Measurements from ENCODE around the gene PRKAR2A. TPM values are rescaled to one million over a fixed set of nuclear protein-coding genes. Genes with fewer than 3 reads are reported as not detected.
"Not testable (repeated sequence)": the region's sequence is repeated elsewhere in the genome, so short reads cannot be mapped to it uniquely, and the experiment has no call there.

PRKAR2A gene
- total and polyA plus RNA-seq, 4 donors, result 12.1 to 28.5 (median 13.9) TPM

DNA sequence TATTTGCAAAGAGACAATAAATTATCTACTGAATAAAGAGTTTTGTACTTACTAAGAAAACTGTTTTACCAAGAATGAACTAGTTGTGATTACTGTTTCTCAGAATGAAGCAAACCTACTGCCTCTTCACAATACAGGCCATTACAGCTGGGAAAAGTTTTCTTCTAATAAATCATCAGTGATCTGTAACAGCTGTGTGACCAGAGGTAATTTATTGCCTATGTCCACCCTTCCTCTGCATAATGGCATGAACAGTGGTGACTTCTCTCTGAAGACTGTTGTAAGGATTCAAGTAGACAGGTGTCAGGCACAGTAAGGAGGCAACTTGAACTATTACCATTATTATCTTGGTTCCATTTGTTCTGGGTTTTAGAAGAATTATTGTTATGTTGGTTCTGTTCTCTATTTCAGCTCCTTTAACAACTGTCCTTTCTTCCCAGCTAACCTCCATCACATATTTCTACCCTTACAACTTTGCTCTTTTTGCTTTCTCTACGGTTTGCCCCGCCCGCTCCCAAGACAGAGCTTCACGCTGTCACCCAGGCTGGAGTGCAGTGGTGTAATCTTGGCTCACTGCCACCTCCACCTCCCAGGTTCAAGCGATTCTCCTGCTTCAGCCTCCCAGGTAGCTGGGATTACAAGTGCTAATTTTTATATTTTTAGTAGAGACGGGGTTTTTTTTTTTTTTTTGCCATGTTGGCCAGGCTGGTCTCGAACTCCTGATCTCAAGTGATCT lies 51.5 kb downstream of the PRKAR2A start:
- H3K27me3 ChIP-seq (ENCODE audit: control insufficient read depth in 4 of 4, insufficient read depth in 4 of 4, low read length in 3 of 4), result no peaks in the 10 kb centered on the region
- no peaks in the 10 kb centered on the region for H3K9me3 ChIP-seq (ENCODE audit: control insufficient read depth in 4 of 4, low read length in 3 of 4)
- H3K4me3 ChIP-seq (ENCODE audit: low read depth in 1 of 3, low read length in 3 of 3), result no peak overlapping the region
- WGBS, result 88% methylated on average over 7 of the region's 7 CpGs
- H3K27ac ChIP-seq (ENCODE audit: low read depth in 1 of 2, low read length in 2 of 2), result no peak overlapping the region
- H3K36me3 ChIP-seq (ENCODE audit: control insufficient read depth in 4 of 4, insufficient read depth in 3 of 4, low read depth in 1 of 4, low read length in 3 of 4), result no peaks in the 10 kb centered on the region
- H3K9ac ChIP-seq (ENCODE audit: low read depth in 1 of 2, low read length in 2 of 2), result no peak overlapping the region
- H3K4me1 ChIP-seq (ENCODE audit: control insufficient read depth in 4 of 4, insufficient read depth in 4 of 4, low read length in 3 of 4), result peaks cover 0 to 5% (median 3%) of the 10 kb centered on the region in 4 donors
- no peak for DNase-seq (ENCODE audit: low spot score)
- no peak for TF ChIP-seq YY1 (IDR thresholded peaks at IDR 0.05)
- TF ChIP-seq, protein P1, sequence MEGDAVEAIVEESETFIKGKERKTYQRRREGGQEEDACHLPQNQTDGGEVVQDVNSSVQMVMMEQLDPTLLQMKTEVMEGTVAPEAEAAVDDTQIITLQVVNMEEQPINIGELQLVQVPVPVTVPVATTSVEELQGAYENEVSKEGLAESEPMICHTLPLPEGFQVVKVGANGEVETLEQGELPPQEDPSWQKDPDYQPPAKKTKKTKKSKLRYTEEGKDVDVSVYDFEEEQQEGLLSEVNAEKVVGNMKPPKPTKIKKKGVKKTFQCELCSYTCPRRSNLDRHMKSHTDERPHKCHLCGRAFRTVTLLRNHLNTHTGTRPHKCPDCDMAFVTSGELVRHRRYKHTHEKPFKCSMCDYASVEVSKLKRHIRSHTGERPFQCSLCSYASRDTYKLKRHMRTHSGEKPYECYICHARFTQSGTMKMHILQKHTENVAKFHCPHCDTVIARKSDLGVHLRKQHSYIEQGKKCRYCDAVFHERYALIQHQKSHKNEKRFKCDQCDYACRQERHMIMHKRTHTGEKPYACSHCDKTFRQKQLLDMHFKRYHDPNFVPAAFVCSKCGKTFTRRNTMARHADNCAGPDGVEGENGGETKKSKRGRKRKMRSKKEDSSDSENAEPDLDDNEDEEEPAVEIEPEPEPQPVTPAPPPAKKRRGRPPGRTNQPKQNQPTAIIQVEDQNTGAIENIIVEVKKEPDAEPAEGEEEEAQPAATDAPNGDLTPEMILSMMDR (IDR thresholded peaks at IDR 0.05; ENCODE audit: low read depth, low read length, missing input control), result no peak
- TF ChIP-seq, protein P2, sequence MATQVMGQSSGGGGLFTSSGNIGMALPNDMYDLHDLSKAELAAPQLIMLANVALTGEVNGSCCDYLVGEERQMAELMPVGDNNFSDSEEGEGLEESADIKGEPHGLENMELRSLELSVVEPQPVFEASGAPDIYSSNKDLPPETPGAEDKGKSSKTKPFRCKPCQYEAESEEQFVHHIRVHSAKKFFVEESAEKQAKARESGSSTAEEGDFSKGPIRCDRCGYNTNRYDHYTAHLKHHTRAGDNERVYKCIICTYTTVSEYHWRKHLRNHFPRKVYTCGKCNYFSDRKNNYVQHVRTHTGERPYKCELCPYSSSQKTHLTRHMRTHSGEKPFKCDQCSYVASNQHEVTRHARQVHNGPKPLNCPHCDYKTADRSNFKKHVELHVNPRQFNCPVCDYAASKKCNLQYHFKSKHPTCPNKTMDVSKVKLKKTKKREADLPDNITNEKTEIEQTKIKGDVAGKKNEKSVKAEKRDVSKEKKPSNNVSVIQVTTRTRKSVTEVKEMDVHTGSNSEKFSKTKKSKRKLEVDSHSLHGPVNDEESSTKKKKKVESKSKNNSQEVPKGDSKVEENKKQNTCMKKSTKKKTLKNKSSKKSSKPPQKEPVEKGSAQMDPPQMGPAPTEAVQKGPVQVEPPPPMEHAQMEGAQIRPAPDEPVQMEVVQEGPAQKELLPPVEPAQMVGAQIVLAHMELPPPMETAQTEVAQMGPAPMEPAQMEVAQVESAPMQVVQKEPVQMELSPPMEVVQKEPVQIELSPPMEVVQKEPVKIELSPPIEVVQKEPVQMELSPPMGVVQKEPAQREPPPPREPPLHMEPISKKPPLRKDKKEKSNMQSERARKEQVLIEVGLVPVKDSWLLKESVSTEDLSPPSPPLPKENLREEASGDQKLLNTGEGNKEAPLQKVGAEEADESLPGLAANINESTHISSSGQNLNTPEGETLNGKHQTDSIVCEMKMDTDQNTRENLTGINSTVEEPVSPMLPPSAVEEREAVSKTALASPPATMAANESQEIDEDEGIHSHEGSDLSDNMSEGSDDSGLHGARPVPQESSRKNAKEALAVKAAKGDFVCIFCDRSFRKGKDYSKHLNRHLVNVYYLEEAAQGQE (IDR thresholded peaks at IDR 0.05), result no peak
- TF ChIP-seq TAF1 (conservative IDR thresholded peaks at IDR 0.05), result no peak
- TF ChIP-seq GABPA (IDR thresholded peaks at IDR 0.05 in 1 of 2, conservative IDR thresholded peaks at IDR 0.05 in 1 of 2), result no peak
- TF ChIP-seq NR2F2 (IDR thresholded peaks at IDR 0.05), result no peak

DNA sequence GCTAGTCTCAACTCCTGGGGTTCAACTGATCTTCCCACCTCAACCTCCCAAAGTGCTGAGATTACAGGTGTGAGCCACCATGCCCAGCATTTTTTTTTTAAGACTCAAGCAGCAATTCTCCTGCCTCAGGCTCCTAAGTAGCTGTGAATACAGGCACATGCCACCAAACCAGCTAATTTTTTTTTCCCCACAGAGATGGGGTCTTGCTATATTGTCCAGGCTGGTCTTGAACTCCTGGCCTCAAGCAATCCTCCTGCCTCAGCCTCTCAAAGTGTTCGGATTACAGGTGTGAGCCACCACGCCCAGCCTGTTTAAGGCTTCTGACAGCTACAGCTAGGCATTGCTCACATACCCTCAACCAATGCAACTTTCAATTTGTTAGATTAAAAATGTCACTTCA lies 54.2 kb downstream of the PRKAR2A start:
- not testable (repeated sequence) for H3K36me3 ChIP-seq (ENCODE audit: control insufficient read depth in 4 of 4, insufficient read depth in 3 of 4, low read depth in 1 of 4, low read length in 3 of 4); H3K4me3 ChIP-seq (ENCODE audit: low read depth in 1 of 3, low read length in 3 of 3); H3K27me3 ChIP-seq (ENCODE audit: control insufficient read depth in 4 of 4, insufficient read depth in 4 of 4, low read length in 3 of 4); H3K27ac ChIP-seq (ENCODE audit: low read depth in 1 of 2, low read length in 2 of 2); H3K4me1 ChIP-seq (ENCODE audit: control insufficient read depth in 4 of 4, insufficient read depth in 4 of 4, low read length in 3 of 4); DNase-seq (ENCODE audit: low spot score); H3K9me3 ChIP-seq (ENCODE audit: control insufficient read depth in 4 of 4, low read length in 3 of 4); H3K9ac ChIP-seq (ENCODE audit: low read depth in 1 of 2, low read length in 2 of 2)
- 97% methylated on average over 2 of the region's 2 CpGs for WGBS

DNA sequence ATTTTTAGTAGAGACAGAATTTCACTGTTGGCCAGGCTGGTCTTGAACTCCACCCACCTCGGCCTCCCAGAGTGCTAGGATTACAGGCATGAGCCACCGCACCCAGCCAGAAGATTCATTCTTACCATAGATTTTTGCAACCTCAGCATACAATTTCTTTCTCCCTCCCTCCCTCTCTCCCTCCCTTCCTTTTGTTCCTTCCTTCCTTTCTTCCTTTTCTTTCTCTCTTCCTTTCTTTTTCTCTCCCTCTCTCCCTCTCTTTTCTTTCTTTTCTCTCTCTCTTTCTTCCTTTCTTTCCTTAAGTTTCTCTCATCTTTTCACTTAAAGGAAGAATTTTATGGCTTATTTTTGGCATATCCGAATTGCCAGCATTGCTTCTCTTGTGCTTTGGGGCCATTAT lies 58.0 kb downstream of the PRKAR2A start:
- Histone ChIP-seq H3K9ac (ENCODE audit: low read depth in 1 of 2, low read length in 2 of 2) (no peak overlapping the region), H3K27me3 (ENCODE audit: control insufficient read depth in 4 of 4, insufficient read depth in 4 of 4, low read length in 3 of 4) (no peaks in the 10 kb centered on the region), H3K9me3 (ENCODE audit: control insufficient read depth in 4 of 4, low read length in 3 of 4) (no peaks in the 10 kb centered on the region), H3K4me3 (ENCODE audit: low read depth in 1 of 3, low read length in 3 of 3) (no peak overlapping the region), H3K4me1 (ENCODE audit: control insufficient read depth in 4 of 4, insufficient read depth in 4 of 4, low read length in 3 of 4) (no peaks in the 10 kb centered on the region), H3K27ac (ENCODE audit: low read depth in 1 of 2, low read length in 2 of 2) (no peak overlapping the region), H3K36me3 (ENCODE audit: control insufficient read depth in 4 of 4, insufficient read depth in 3 of 4, low read depth in 1 of 4, low read length in 3 of 4) (peaks cover 0 to 7% (median 2%) of the 10 kb centered on the region in 4 donors)
- TF ChIP-seq RXRA (IDR thresholded peaks at IDR 0.05) (no peak), FOXA2 (IDR thresholded peaks at IDR 0.05) (no peak), FOXA1 (IDR thresholded peaks at IDR 0.05) (no peak)
- TF ChIP-seq, protein P1 (IDR thresholded peaks at IDR 0.05; ENCODE audit: low read depth, low read length, missing input control), result no peak
- TF ChIP-seq, protein P3, sequence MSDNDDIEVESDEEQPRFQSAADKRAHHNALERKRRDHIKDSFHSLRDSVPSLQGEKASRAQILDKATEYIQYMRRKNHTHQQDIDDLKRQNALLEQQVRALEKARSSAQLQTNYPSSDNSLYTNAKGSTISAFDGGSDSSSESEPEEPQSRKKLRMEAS (IDR thresholded peaks at IDR 0.05), result no peak
- over 99% methylated on average over 3 of the region's 3 CpGs for WGBS
- no peak for DNase-seq (ENCODE audit: low spot score)

All from liver (tissue), 9 donors.